ENCODE data around the gene USP48. TPM values are rescaled to one million over a fixed set of nuclear protein-coding genes. Genes with fewer than 3 reads are reported as not detected.

The USP48 gene
- total RNA-seq, 4 donors from 2014 or later: 39.2 to 83.1 (median 51.5) TPM

DNA sequence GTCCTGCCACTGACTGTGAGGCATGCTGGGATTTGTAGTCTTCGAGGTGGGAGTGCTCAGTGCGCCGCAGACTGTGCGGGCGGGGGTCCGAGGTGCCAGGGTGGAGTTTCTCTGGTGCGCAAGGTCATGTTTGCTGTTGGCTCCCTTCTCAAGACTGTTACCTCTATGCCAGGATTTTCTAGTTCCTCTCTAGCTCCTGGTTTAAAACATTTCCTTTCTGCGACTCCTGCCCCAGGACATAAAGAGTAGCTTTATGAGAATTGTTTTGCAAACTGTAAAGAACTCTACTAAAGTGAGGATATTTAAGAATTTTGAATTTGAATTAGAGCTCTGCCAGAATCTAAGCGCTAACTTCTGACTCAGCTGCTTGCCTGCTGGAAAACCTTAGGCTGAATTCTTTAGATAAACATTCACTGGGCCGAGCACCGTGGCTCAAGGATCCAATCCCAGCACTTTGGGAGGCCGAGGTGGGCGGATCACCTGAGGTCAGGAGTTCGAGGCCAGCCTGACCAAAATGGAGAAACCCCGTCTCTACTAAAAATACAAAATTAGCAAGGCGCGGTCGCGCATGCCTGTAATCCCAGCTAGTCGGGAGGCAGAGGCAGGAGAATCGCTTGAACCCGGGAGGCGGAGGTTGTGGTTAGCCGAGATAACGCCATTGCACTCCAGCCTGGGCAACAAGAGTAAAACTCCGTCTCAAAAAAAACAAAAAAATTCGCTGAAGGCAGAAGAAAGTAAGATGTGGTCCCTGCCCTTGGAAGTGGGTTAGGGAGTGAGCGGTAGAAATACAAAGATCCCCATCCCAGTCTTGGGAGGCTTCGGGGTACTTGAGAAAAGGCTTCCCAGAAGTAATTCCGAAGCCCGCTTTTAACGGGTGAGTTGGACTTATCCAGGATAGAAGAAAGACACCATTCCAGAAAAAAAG, 992 bp upstream of the USP48 start:
- Histone ChIP-seq H3K9me3 (no peaks in the 10 kb centered on the region), H3K4me1 (peaks cover 0 to 39% (median 5%) of the 10 kb centered on the region in 3 donors), H3K27ac (peak overlapping the region; percentile 95 to 100 (median 97)), H3K4me3 (peak overlapping the region; percentile 81 to 100), H3K36me3 (no peaks in the 10 kb centered on the region), H3K27me3 (no peaks in the 10 kb centered on the region)
- 52 to 63% methylated on average over 20 to 25 of the region's 32 CpGs for WGBS, 2 donors (ENCODE audit: low coverage in 1 of 2)
- TF ChIP-seq, protein P1, sequence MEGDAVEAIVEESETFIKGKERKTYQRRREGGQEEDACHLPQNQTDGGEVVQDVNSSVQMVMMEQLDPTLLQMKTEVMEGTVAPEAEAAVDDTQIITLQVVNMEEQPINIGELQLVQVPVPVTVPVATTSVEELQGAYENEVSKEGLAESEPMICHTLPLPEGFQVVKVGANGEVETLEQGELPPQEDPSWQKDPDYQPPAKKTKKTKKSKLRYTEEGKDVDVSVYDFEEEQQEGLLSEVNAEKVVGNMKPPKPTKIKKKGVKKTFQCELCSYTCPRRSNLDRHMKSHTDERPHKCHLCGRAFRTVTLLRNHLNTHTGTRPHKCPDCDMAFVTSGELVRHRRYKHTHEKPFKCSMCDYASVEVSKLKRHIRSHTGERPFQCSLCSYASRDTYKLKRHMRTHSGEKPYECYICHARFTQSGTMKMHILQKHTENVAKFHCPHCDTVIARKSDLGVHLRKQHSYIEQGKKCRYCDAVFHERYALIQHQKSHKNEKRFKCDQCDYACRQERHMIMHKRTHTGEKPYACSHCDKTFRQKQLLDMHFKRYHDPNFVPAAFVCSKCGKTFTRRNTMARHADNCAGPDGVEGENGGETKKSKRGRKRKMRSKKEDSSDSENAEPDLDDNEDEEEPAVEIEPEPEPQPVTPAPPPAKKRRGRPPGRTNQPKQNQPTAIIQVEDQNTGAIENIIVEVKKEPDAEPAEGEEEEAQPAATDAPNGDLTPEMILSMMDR (IDR thresholded peaks at IDR 0.05): no peak
- TF ChIP-seq POLR2AphosphoS5 (IDR thresholded peaks at IDR 0.05) (no peak), POLR2A (IDR thresholded peaks at IDR 0.05) (no peak), EP300 (IDR thresholded peaks at IDR 0.05) (no peak)
- peak; percentile 5 for ATAC-seq

DNA sequence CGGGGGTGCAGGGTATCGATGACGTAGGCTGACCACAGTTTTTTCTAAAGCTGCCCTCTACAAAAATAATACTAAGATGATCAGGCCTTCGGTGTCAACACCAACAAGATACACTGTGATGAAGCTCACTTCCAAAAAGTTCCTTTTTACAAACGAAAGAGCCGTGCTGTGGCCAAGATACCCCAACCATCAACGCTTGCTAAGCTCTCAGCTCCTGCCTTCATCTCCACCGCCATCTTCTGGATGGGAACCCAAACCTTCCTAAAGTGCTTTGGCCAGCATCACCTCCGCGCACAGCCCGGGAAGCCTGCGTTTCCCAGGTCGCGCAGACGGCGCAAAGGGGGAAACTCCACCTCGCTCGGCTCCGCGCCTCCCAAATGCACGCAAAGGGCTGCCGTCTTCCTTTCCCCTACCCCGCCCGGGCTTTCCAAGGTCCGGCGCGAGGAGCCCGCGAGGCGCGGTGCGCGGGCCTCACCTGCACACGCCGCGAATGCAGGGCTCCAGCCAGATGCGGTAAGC, 541 bp downstream of the USP48 start:
- H3K9me3 ChIP-seq: no peaks in the 10 kb centered on the region
- no peak for TF ChIP-seq EP300 (IDR thresholded peaks at IDR 0.05)
- TF ChIP-seq, protein P1 (IDR thresholded peaks at IDR 0.05): peak in 2 of 4 experiments; percentile 2 to 39
- no peaks in the 10 kb centered on the region for H3K27me3 ChIP-seq
- peak overlapping the region; percentile 81 to 100 for H3K4me3 ChIP-seq
- no peaks in the 10 kb centered on the region for H3K36me3 ChIP-seq
- WGBS, 2 donors (ENCODE audit: low coverage in 1 of 2): 0% methylated on average over 4 to 7 of the region's 37 CpGs
- H3K4me1 ChIP-seq: peaks cover 0 to 39% (median 5%) of the 10 kb centered on the region in 3 donors
- H3K27ac ChIP-seq: peak overlapping the region; percentile 95 to 100 (median 97)
- peak; percentile 0 for ATAC-seq

DNA sequence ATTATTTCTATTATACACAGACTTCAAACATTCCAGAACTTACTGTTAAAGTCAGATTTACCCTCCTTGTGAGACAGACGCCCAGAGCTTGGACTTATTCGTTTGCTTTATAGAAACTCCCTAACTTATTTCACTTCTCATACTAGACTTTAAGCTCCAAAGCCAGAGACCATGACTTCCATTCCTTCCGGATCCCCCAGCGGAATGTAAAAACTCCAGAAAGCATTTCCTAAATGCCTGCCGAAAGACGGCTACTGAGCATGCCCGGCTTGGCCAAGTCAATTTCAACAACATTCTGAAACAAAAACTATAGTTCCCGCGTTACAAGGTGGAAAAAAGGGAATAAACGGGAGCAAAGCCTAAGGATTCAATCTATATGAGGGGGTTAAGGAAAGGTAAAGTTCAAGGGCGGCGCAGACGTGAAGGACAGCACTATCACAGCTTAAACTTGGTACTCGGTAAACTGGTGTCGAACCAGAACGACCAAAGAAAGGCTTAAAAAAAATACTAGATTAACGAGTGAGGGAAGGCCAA, 1.1 kb downstream of the USP48 start:
- peak overlapping the region; percentile 81 to 100 for H3K4me3 ChIP-seq
- ATAC-seq: no peak
- H3K27me3 ChIP-seq: no peaks in the 10 kb centered on the region
- no peaks in the 10 kb centered on the region for H3K36me3 ChIP-seq
- TF ChIP-seq EP300 (IDR thresholded peaks at IDR 0.05) (no peak), POLR2A (IDR thresholded peaks at IDR 0.05) (no peak), POLR2AphosphoS5 (IDR thresholded peaks at IDR 0.05) (no peak)
- TF ChIP-seq, protein P1 (IDR thresholded peaks at IDR 0.05): no peak
- WGBS, 2 donors (ENCODE audit: low coverage in 1 of 2): 1 to 2% methylated on average over 17 of the region's 17 CpGs
- no peaks in the 10 kb centered on the region for H3K9me3 ChIP-seq
- H3K27ac ChIP-seq: peak overlapping the region; percentile 95 to 100 (median 97)
- H3K4me1 ChIP-seq: peaks cover 0 to 39% (median 5%) of the 10 kb centered on the region in 3 donors

DNA sequence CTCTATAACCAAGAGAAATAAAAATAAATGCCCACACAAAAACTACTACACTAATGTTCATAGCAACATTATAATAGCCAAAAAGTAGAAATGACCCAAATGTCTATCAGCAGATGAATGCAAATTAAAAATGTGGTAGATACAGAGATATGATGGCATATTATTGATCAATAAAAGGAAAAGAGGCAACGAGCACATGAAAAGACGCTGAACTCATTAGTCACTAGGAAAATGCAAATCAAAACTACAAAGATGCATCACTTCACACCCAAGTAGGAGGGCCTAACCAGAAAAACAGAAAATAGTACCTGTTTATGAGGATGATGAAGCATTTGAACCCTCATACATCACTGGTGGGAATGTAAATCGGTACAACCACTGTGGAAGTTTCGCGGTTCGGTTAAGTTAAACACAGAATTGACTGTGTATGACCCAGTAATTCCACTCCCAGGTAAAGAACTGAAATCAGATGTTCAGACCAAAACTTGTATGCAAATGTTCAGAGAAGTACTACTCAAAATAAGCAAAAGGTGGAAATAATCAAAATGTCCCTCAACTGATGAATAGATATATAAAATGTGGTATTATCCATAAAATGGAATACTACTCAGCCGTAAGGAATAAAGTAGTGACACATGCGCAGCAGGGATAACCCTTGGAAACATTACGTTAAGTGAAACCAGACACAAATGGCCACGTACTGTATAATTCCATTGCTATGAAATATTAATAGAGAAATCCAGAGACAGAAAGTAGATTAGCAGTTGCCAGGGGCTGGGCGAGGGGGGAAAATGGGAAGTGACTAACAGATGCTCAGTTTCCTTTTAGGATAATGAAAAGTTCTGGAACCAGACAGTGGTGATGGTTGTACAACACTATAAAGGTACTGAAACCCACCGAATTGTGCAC, 3.1 kb downstream of the USP48 start:
- Histone ChIP-seq H3K4me1 (peaks cover 0 to 58% (median 5%) of the 10 kb centered on the region in 3 donors), H3K9me3 (no peaks in the 10 kb centered on the region)
- ATAC-seq: no peak

More for the DNA sequence above, 3.1 kb downstream of the USP48 start:
- Histone ChIP-seq H3K27ac (no peak overlapping the region), H3K36me3 (no peaks in the 10 kb centered on the region), H3K4me3 (no peak overlapping the region), H3K27me3 (no peaks in the 10 kb centered on the region)
- TF ChIP-seq POLR2A (IDR thresholded peaks at IDR 0.05): no peak
- TF ChIP-seq EP300 (IDR thresholded peaks at IDR 0.05): no peak
- no peak for TF ChIP-seq POLR2AphosphoS5 (IDR thresholded peaks at IDR 0.05)
- TF ChIP-seq, protein P1 (IDR thresholded peaks at IDR 0.05): no peak
- WGBS, 2 donors (ENCODE audit: low coverage in 1 of 2): 85 to 87% methylated on average over 11 to 12 of the region's 12 CpGs
